GM21381 (cell line): ENCODE measurements around the gene ZDHHC11.
"Not testable (repeated sequence)": the region's sequence is repeated elsewhere in the genome, so short reads cannot be mapped to it uniquely, and the experiment has no call there.

Experiments
- ATAC-seq: cut with Tn5 transposase; IDR thresholded peaks from one replicate; pipeline ENCODE4 v1.9.1; 2021; ENCODE audit warnings: mild to moderate bottlenecking, moderate library complexity; ENCODE audit not compliant: unreplicated experiment

Gene ZDHHC11

DNA sequence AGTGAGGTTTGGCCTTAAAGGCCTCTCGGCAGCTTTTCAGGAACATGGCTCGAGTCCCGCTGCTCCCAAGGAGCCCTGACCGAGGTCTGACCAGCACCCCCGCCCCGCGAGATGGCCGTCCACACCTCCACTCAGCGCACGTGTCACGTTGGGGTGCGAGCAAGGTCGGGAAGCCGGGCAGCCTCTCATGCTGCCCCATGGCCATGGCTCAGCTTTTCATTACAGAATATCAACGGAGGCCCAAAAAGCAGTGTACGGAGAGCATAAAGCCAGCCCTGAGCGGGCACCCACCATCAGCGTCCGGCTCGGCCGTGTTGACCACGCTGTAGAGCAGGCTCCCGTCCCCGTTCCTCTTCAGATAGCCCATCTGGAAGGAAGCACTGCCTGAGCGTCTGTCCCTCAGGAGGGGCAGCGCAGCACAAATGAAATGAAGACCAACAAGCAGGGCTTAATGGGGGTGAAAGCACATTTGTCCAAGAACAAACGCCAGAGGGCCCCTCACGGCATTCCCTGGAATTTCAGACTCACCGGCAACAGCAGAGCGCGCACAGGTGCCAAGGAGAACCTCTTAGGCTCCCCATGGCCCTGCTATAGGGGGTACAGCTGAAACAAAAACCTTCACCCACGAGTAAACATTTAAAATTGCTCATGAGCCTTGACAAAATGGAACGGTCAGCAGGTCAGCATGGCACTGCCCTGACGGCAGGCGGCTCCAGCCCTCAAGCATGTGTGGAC lies 30.2 kb upstream of the ZDHHC11 start:
- ATAC-seq, result no peak

DNA sequence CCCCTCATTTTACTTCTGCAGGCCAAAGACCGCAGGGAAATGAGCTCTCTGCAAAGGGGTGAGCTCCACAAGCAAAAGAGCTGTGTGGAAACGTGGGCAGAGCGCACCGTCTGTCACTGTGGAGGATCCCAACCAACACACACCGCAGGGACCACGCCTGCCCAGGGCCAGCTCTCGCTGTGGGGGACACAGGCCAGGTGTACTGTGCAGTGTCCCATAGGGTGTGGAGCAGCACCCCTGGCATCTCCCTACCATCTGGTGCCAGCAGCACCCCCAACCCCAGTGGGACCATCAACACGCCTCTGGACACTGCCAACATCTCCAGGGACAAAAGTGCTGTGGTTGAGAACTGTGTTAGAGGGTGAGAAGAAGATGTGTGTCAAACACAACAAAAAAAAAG lies 27.9 kb upstream of the ZDHHC11 start:
- not testable (repeated sequence) for ATAC-seq

DNA sequence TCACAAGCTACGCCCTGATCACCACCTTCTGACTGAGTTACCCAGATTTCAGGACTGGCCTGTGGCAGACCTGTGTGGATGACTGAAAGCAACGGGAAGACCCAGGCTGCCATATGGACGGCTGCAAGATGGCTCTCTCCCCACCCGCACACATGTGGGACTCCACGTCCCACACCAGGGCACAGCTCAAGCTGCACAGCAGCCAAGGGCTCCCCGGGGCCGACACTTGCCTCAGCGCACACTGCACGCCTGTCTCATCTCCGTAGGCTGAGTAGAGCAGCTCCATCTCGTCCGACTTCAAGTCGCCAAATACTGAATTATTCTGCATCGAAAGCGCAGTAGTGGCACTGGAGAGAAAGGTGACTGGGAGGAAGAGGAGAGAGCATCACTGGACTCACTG lies 27.3 kb upstream of the ZDHHC11 start:
- ATAC-seq, result no peak

DNA sequence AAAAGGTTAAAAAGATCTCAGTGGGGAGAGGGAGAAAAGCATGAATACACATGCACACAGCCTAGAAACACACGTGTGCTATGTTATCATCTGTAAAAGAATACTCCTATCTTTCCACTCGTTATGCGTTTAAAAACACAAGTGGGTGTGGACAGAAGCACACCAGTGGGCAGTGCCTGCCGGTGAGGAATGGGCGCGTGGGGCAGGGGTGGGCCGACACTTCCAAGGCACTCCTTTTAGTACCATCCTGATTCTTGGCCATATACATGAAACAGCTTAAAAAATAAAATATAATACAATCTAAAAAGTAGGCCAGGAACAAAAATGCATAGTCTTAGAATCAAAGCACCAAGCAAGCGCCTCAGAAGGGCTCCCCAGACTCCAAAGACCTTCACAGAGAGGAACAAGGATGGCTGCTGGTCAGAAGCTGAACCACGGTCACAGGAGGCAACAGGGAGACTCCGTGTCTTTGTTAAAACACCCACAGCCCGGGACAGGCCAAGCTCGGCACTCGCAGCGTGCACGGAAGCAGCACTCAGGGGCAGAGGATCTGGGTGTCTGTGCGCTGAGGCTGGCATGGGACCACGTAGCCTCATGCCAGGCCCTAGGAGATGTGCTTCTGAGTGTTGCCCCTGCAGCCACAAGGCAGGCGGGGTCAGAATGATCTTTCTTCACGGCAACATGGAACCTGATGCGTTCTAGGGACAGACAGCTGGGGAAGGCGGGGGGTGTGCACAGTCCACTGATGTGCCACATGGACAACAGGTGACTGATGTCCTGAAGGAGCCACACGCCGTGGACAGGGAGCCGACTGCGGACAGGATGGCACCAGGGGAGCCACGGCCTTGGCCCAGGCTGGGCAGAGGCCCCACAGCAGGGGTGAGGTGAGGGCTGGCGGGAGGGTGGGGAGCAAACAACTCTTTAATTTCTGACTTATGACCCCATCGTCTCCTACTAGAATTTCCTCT lies 25.9 kb upstream of the ZDHHC11 start:
- ATAC-seq, result no peak

DNA sequence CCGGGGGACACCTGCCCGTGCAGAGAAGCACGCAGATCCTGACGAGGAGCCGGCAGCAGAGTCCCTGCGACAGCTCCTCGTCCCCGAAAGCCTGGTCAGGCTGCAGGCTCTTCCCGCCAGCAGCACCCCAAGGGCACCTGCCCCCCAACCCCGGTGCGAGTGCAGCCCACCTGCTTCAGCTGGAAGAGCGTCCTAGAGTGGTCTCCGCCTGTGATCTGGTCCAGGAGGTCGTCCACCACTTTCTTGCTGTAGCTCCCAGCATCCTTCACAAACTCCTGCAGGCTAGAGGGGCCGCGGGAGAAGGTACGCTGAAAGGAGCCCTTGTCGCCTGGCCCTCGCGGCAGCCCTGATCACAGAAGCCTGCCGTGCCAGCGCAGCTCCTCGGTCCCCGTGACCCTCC lies 25.1 kb upstream of the ZDHHC11 start:
- ATAC-seq, result no peak

DNA sequence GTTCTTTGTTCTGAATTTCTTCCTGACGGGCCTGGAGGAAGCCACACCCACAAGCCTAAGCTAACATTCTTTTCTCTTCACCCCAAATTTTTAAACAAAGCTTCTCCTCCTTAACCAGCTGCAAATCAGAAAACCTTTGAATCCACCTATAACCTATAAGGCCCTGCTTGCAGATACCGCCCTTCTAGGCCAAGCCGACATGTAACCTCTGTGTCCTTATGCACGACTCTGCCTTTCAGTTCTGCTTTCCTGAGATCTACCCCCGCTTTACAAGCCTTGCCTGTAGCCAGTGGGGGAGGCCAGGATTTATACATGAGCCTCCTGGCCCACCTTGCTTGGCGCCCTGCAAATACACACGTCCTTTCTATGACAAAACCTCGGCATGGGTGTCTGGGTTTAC lies 22.5 kb upstream of the ZDHHC11 start:
- ATAC-seq, result no peak

DNA sequence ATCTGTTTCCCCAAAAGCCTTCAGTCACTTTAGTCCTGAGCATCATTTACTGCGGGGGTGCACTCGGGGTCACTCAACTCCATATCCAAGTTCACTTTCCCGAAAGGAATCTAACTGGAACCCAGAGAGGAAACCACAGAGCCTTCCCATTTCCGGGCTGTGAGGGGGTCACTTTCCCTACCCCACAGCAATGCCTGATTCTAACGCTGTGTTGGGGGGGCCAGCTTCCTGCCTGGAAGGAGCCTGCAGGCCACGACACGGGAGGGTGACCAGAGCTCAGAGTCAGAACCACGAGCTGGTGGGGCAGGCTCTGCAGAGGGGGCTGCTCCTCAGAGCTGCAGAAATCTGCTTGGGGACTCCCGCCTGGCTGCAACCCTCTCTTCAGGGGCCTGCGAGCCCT lies 21.5 kb upstream of the ZDHHC11 start:
- no peak for ATAC-seq

DNA sequence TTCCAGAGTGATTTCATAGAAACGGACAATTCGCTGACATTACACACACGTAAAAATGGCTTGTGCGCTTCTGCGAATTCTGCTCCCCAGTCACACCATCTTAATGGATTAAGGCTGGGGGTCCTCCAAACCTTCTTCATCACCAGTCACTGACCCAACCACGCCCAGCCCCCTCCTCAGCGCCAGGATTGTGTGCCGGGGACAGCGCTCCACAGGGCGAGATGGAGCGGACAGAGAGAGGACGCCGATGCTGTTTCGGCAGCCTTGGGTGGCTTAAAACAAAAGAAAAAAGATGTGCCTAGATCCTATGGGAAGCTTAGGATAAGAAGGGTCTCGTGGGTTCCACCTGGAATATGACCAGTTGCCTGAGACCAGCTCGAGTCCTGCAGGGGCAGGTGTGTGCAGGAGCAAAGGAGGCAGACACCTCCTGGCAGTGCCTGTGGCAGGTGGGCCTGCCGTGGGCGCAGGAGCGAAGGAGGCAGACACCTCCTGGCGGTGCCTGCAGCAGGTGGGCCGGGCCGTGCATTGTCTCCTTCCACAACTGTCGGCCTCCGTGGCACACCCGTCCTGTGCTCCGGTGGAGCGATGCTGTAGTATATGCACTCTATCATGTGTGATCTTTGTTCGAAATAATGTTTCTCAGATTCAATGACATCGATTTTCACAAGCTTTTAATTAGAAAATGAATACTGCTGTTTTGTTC lies 21.0 kb upstream of the ZDHHC11 start:
- ATAC-seq, result no peak

DNA sequence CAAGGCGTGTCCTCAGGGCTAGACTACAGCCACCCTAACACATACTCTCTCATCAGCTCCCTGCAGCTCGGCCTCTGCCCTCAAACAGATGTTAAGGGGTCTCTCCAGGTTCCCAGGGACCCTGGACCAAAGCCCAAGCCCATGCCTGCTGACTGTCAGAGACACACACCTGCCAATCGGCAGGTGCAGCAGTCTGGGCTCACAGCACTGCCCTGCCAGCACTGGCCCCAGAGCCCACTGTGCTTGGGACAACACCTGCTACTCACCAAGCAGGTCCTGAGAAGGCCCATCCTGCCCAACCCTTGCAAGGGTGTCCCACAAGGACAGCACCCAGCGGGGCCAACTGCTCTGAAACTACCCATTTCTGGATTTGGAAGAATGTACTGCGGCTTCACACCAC lies 20.2 kb upstream of the ZDHHC11 start:
- ATAC-seq, result no peak

DNA sequence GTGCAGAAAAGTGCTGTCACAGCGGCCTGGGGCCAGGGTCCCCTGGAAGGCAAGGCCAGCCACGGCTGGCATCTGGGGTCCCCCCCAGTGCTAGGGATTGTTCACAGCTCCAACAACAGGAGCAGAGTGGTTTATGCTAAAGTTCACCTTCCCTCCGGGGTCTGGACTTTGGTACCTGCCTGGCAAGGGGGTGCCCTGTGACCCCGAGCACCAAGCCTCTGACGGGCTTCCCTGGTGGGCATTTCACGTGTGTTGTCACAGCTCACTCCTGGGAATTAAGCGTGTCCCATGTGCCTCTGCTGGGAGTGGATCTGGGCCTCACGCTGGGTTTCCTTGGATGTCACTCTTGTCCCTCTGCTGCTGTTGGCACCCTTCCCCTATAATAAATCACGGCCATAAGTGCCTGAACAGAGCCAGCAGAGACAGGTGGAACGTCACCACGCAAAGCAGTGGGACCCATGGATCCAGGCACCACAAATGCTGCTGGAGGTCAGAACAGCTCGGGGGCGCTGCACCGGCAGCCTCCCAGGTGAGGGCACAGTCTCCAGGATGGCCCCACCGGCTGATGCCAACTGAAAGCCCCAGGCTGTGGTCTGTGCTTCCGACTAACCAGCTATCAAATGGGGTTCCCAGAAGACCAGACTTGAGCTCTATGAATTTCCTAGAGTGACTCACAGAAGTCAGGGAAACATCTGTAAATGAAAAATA lies 17.8 kb upstream of the ZDHHC11 start:
- ATAC-seq, result no peak

DNA sequence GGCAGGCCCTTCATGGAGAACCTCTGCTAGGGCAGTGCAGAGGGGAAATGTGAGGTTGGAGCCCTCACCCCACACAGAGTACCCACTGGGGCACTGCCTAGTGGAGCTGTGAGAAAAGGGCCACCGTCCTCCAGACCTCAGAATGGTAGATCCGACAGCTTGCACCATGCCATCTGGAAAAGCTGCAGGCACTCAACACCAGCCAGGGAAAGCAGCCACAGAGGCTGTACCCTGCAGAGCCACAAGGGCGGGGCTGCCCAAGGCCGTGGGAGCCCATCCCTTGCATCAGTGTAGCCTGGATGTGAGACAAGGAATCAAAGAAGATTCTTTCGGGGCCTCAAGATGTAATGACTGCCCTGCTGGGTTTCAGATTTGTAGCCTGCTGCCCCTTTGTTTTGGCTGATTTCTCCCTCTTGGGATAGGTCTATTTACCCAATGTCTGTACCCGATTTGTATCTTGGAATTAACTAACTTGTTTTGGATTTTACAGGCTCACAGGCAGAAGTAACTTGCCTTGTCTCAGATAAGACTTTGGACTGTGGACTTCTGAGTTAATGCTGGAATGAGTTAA lies 16.6 kb upstream of the ZDHHC11 start:
- no peak for ATAC-seq

DNA sequence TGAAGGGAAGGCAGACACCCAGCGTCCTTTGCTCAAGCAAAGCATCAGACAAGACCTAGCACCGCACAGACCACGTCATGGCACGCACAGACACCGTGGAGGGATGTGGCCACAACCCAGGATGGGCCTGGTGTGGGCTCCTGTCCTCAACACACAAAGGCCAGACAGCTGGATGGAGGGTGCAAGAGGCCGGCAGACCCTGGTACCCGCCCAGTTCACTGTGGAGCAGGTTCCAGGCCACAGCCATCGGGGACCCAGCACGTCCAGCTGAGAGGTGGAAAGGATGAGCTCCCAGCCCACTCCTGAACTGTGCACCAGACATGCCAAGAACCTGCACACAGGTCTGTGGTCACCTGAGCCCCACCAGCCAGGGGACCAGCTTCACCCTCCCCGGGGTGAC lies 15.0 kb upstream of the ZDHHC11 start:
- ATAC-seq, result no peak

DNA sequence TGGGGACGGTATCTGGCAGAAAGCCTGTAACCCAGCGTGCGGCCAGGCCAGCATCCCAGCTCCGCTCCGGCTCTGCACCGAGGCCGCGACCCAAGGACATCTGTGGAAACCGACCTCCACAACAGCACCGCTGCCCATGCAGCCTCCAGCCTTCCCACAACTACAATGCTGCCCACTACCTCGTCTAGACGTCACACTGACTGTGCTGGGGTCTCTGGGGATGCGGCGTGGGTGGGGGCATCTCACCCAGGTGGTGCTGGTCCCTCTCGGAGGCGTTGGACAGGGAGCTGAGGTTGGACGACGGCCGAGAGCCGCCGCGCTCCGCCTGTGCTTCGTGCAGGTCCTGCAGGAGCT lies 14.4 kb upstream of the ZDHHC11 start:
- no peak for ATAC-seq

DNA sequence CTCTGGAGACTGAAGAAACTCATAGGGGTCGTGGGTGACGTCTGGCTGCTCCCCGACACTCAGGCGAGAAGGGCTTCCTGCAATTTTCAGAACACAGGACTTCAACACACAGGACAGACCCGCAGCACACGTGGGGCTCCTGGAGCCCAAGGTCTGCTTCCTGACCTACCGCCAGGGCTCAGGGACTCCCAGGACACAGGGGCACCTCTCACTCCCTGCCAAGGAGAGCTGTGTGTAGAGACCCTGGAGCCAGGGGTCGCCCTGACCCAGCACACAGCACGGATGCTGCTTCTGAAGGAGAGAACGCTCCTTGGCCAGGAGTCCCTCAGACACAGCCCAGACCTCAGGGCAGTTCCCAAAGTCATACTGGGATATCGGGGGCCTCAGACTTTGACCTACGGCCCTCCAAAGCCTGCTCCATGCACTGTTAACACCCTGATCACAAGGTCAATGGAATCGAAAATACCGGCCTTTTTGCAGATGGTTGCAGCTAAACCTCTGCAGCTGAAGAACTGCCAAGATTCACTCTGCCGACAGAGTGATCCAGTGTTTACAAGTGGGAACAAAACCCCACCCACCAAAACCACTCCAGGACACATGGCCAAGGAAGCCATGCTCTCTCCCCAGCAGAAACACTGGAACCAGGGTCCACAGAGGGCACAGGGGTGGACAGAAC lies 13.8 kb upstream of the ZDHHC11 start:
- ATAC-seq, result no peak

DNA sequence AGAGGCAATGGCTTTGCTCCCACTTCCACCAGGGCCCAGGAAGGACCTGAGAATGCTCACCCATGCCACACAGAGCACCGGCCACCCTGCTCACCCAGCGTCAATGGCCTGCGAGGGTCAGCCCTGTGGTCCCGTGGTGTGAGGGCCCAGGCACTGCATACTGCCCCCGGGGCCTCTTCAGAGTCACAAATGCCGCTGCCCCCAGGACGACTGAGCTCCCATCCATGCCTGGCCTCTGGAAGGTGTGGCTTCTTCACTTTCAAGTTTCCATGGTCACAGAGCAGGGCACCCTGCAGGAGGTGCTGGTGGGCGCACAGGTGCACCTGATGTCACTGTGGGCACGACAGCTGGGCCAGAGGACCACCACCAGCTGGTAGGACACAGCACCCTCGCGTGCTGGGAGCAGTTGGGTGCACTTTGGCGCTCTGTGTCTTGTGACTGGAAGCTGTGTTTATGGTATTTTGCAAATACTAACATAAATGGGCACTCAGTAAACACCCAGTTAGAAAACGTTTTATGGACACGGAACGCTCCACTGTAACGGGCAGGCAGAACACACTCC lies 12.5 kb upstream of the ZDHHC11 start:
- no peak for ATAC-seq

DNA sequence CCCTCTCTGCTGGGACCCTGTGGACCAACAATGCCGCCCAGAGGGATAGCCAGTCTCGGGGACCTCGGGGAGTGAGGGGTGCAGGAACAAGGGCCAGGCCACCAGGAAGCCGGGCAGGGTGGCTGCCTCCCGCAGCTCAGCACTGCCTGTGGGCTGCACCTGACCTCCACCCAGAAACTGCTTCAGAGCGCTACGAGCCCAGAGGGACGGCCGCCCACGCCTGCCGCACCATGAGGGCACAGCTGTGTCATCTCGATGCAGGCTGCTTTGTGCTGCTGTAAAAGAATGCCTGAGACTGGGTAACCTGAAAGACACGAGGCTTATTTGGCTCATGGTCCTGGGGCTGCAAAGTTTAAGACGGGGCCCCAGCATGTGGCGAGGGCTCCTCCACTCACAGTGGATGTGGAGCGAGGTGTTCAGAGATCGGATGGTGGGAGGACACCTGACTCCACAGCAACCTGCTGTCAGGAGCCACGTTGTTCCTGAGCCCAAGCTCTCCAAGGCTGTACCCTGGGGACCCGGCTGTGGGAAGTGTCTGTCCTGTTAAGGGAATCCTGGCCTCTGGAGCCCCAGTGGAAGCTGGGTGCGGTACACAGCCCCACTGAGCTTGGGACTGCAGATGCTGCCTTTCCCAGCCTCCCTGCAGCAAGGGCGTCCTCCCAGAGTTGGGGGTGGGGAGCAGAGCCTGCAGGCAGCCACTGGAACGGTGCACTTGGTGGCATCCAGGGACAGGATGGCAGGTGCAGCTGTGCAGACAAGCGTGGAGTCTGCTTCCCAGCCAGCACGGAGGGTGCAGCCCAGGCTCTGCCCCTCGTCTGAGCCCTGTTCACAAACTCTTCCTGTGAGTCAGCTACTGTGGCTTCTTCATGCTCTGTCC lies 11.8 kb upstream of the ZDHHC11 start:
- no peak for ATAC-seq

DNA sequence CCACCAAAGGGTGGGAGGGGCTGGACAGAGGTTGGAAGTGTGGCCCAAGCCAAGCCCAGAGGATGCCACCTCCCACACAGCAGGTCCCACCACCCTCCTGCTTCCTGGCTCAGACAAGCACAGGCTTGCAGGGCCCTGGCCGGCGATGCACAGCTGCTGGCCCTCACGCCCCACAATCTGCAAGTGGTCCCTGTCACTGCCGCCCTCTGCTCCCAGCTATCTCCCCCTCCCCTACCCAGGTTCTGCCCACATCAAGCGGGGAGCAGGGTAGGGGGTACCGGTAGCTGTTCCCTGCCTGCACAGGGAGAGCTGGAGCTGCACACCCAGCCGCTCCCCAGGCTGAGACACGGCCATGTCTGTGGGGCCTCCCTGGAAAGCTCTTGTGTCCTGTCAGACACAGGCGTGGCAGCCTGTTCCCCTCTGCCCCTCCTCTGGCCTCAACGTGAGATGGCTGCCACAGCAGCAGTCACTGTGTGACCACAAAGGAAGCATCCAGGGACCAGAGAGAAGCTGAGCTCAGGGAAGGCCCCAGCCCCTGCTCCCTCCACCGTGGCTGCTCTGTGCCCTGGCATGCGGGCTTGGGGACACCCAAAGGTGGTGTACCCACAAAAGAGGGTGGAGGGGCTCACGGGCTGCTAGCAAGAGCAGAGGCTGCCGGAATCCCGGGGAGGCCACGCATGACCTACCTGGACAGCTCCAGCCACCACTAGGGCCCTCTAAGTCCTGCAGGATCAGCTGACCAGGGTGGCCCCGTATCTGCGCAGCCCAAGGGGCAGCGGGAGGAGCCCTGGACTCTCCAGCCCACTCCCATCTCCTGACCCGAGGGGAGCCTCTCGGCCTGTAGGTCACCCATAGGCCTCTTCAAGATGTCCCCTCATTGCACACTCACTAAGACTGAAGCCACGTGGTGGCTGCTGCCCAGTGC lies 10.9 kb upstream of the ZDHHC11 start:
- ATAC-seq, result no peak
